Kidney (tissue), 14 donors: ENCODE results near the gene TNFAIP8. TPM values are rescaled to one million over a fixed set of nuclear protein-coding genes. Genes with fewer than 3 reads are reported as not detected.
A peak's percentile ranks its signal among the peaks of the same experiment; 100 is the strongest.

Source experiments
- DNase-seq, 5 donors: peaks; one replicate each; pipeline ENCODE4 v3.0.0-alpha.2; 2013 to 2020
- FAIRE-seq: peaks from 2 replicates; lab custom pipeline; 2012; peaks lifted over from hg19 to GRCh38; lab: Jason Lieb, UNC
- H3K27ac ChIP-seq, 2 donors: one replicate each; pipeline ENCODE4 v1.7.0; 2013; ENCODE audit warnings: low read depth in 2 of 2, low read length in 2 of 2, inconsistent platforms in 1 of 2
- H3K27me3 ChIP-seq: one replicate; pipeline ENCODE4 v1.7.1; 2013; ENCODE audit warnings: low read length, inconsistent platforms; ENCODE audit not compliant: control insufficient read depth, insufficient read depth
- H3K36me3 ChIP-seq, 3 donors: one replicate each; pipeline versions ENCODE4 v1.7.0 to v1.7.1; 2013; ENCODE audit warnings: low read length in 3 of 3, control low read depth in 1 of 3, inconsistent platforms in 1 of 3; ENCODE audit not compliant: insufficient read depth in 3 of 3, control insufficient read depth in 2 of 3
- H3K4me1 ChIP-seq, 3 donors: one replicate each; pipeline versions ENCODE4 v1.7.0 to v1.7.1; 2013; ENCODE audit warnings: low read length in 3 of 3, inconsistent platforms in 1 of 3, low read depth in 1 of 3; ENCODE audit not compliant: control insufficient read depth in 2 of 3, insufficient read depth in 2 of 3
- H3K4me3 ChIP-seq, 3 donors: one replicate each; pipeline versions ENCODE4 v1.7.0 to v1.8.1; 2013; ENCODE audit warnings: low read length in 3 of 3, control low read depth in 1 of 3, inconsistent platforms in 1 of 3
- H3K9ac ChIP-seq, 3 donors: one replicate each; pipeline versions ENCODE4 v1.7.0 to v1.7.1; 2013; ENCODE audit warnings: low read length in 3 of 3, control low read depth in 1 of 3, inconsistent platforms in 1 of 3
- H3K9me3 ChIP-seq, 3 donors: one replicate each; pipeline versions ENCODE4 v1.7.0 to v1.7.1; 2013; ENCODE audit warnings: low read length in 3 of 3, control low read depth in 1 of 3, inconsistent platforms in 1 of 3; ENCODE audit not compliant: control insufficient read depth in 2 of 3, insufficient read depth in 1 of 3
- CTCF ChIP-seq: IDR thresholded peaks from 3 replicates; pipeline ENCODE4 v1.5.1; 2012; ENCODE audit warnings: mild to moderate bottlenecking, moderate library complexity, borderline replicate concordance; ENCODE audit not compliant: insufficient read depth; ENCODE audit errors: extremely low read depth
- intact Hi-C: fragments of 100-400 bp; cut with DNase I; formaldehyde crosslinking; loops from one replicate; pipeline ENCODE4 v1.11.1; 2022
- polyA plus RNA-seq: library from polyadenylated mRNA; stranded (reverse); fragments of 350-450 nt; fragmentation: Illumina TruSeq; extraction: RNeasy Lipid Tissue Mini Kit (QIAGEN cat#74804); gene quantifications from one replicate; pipeline ENCODE4 v1.2.3, GENCODE V29; 2014; ENCODE audit warnings: low read depth, low replicate concordance; ENCODE audit not compliant: insufficient read depth
- total RNA-seq: library from RNA; stranded (reverse); fragmentation: NEBNext Ultra II Directional; extraction: Animal tissue kit (Norgen Biotek cat#: 25700); gene quantifications from one replicate; pipeline ENCODE4 v1.2.1, GENCODE V29; 2021
- donor health status: control.
- donor health status: control.
- donor health status: control.
- donor health status: control.
- donor health status: control.
- donor health status: DM: yes; HTN: yes; CAD: no.
- donor health status: Normal renal cell carcinoma (clear cell type).

TNFAIP8 gene
- total and polyA plus RNA-seq, 2 donors from 2014 or later, result 13.3 to 41.5 TPM

- no peaks in the 10 kb centered on the region for H3K27me3 ChIP-seq
- peaks cover 0 to 3% (median 2%) of the 10 kb centered on the region in 3 donors for H3K4me1 ChIP-seq
- intact Hi-C loops, result no loop called here
- H3K27ac ChIP-seq, result no peak overlapping the region
- no peak overlapping the region for H3K9ac ChIP-seq
- FAIRE-seq, result no peak
- no peaks in the 10 kb centered on the region for H3K9me3 ChIP-seq
- TF ChIP-seq CTCF, result no peak
- no peaks in the 10 kb centered on the region for H3K36me3 ChIP-seq
- DNase-seq, result no peak
- H3K4me3 ChIP-seq, result no peak overlapping the region
Measured at GRCh38 chr5:119346394-119346793, 9.4 kb upstream of the TNFAIP8 start.

- Histone ChIP-seq H3K27ac (peak overlapping the region; percentile 18 to 23), H3K9me3 (no peaks in the 10 kb centered on the region), H3K36me3 (no peaks in the 10 kb centered on the region), H3K9ac (no peak overlapping the region), H3K4me1 (peaks cover 0 to 3% (median 2%) of the 10 kb centered on the region in 3 donors), H3K4me3 (no peak overlapping the region), H3K27me3 (no peaks in the 10 kb centered on the region)
- TF ChIP-seq CTCF, result no peak
- peak in 2 of 5 donors; percentile 75 to 78 for DNase-seq
- no peak for FAIRE-seq
- intact Hi-C loops, result no loop called here
Measured at GRCh38 chr5:119347574-119347973, 8.2 kb upstream of the TNFAIP8 start.

- Histone ChIP-seq H3K27ac (peak overlapping the region; percentile 18 to 23), H3K9me3 (no peaks in the 10 kb centered on the region), H3K4me1 (peaks cover 0 to 3% (median 2%) of the 10 kb centered on the region in 3 donors), H3K36me3 (no peaks in the 10 kb centered on the region), H3K27me3 (no peaks in the 10 kb centered on the region), H3K9ac (no peak overlapping the region), H3K4me3 (no peak overlapping the region)
- intact Hi-C loops, result no loop called here
- TF ChIP-seq CTCF, result no peak
- FAIRE-seq, result no peak
- no peak for DNase-seq
Measured at GRCh38 chr5:119347991-119348390, 7.8 kb upstream of the TNFAIP8 start.

GRCh38 chr5:119353213-119353612 is 2.6 kb upstream of the TNFAIP8 start:
- no peak overlapping the region for H3K27ac ChIP-seq
- no peak overlapping the region for H3K9ac ChIP-seq
- H3K4me3 ChIP-seq, result no peak overlapping the region
- H3K27me3 ChIP-seq, result no peaks in the 10 kb centered on the region
- no peak for FAIRE-seq
- intact Hi-C loops, result no loop called here
- no peak for TF ChIP-seq CTCF
- H3K4me1 ChIP-seq, result peaks cover 2 to 8% (median 6%) of the 10 kb centered on the region in 3 donors
- H3K9me3 ChIP-seq, result no peaks in the 10 kb centered on the region
- no peak for DNase-seq
- no peaks in the 10 kb centered on the region for H3K36me3 ChIP-seq
